GM21717 (cell line): ENCODE measurements around the gene ARAP1.

Source experiments
- ATAC-seq: cut with Tn5 transposase; IDR thresholded peaks from one replicate; pipeline ENCODE4 v1.9.1; 2021; ENCODE audit warnings: mild to moderate bottlenecking, moderate library complexity; ENCODE audit not compliant: unreplicated experiment

The ARAP1 gene

GRCh38 chr11:72668629-72669347 is 83.4 kb downstream of the ARAP1 start:
- peak; percentile 79 for ATAC-seq

GRCh38 chr11:72665911-72666472 is 86.2 kb downstream of the ARAP1 start:
- no peak for ATAC-seq

GRCh38 chr11:72662036-72662435 is 90.2 kb downstream of the ARAP1 start:
- ATAC-seq: no peak

- no peak for ATAC-seq
Measured at GRCh38 chr11:72661486-72661885, 90.7 kb downstream of the ARAP1 start.

GRCh38 chr11:72658989-72659640 is 93.1 kb downstream of the ARAP1 start:
- ATAC-seq: no peak

- ATAC-seq: no peak
Measured at GRCh38 chr11:72657411-72658100, 94.7 kb downstream of the ARAP1 start.

GRCh38 chr11:72655896-72656464 is 96.2 kb downstream of the ARAP1 start:
- no peak for ATAC-seq

- no peak for ATAC-seq
Measured at GRCh38 chr11:72655014-72655413, 97.2 kb downstream of the ARAP1 start.

GRCh38 chr11:72653649-72654048 is 98.6 kb downstream of the ARAP1 start:
- no peak for ATAC-seq

GRCh38 chr11:72652873-72653630 is 99.2 kb downstream of the ARAP1 start:
- ATAC-seq: no peak

- no peak for ATAC-seq
Measured at GRCh38 chr11:72652133-72652532, 100.1 kb downstream of the ARAP1 start.

- no peak for ATAC-seq
Measured at GRCh38 chr11:72649215-72649976, 102.8 kb downstream of the ARAP1 start.

GRCh38 chr11:72648384-72649136 is 103.6 kb downstream of the ARAP1 start:
- ATAC-seq: no peak

GRCh38 chr11:72647882-72648281 is 104.3 kb downstream of the ARAP1 start:
- no peak for ATAC-seq

GRCh38 chr11:72646472-72646871 is 105.7 kb downstream of the ARAP1 start:
- ATAC-seq: no peak

- ATAC-seq: no peak
Measured at GRCh38 chr11:72646024-72646423, 106.2 kb downstream of the ARAP1 start.

- ATAC-seq: no peak
Measured at GRCh38 chr11:72643547-72643946, 108.7 kb downstream of the ARAP1 start.

- no peak for ATAC-seq
Measured at GRCh38 chr11:72642884-72643522, 109.2 kb downstream of the ARAP1 start.
